Stimulated activated CD4-positive, alpha-beta T cell treated with anti-CD3 and anti-CD28 coated beads, Interleukin-12 subunit alpha, Interleukin-12 subunit beta, amount 100 ng/mL, for 4 hours (primary cell): Measurements from ENCODE around the gene TMEM134.
"Not testable (repeated sequence)": the region's sequence is repeated elsewhere in the genome, so short reads cannot be mapped to it uniquely, and the experiment has no call there.

Source experiments
- DNase-seq: peaks from one replicate; pipeline ENCODE4 v3.0.0-alpha.2; 2020

TMEM134 gene

GRCh38 chr11:67500831-67501715 is 32.0 kb upstream of the TMEM134 start:
- no peak for DNase-seq

DNA sequence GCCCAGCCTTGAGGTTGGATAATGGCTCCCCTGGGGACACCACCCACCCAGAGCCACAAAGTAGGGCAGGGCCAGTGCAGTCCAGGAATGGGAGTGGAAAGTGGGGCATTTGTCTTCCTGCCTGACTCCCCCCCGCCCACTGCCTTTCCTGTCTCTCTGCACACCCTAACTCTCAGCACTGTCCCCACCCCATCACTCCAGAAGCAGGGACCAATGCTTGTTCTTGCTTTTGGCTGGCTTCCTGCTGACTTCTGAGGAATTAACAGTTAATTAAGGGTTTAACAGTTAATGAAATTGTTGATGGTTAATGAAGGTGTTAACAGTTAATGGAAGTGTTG is 31.4 kb upstream of the TMEM134 start:
- no peak for DNase-seq

DNA sequence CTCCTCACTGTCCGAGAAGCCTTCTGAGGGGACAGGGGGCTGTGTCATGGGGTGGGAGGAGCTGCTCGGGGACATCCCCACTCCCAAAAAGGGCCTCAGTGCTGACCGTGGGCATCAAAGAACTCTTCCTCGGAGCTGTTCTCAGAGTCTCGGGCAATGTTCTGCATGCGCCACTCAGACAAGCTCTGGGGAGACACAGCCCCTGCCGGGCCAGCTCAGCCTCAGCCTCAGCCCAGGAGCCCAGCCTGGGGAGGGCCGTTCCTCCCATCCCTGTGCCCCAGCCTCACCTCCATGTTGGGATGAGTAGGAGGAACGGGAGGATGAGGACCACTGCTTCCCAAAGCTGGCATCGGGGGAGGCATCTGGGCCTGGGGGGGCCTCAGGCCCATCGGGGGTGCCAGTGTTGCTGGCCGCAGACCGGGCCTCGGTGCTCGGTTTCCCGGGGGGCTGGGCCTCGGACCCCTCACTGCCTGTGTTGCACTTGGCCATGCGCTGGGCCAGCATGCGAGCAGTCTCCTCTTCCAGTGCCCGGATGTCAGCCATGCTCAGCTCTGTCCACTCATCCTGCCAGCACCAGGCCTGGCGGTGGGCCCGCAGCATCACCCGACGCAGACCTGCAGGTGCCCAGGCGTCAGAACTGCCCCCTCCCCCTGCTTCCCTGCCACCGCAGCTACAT is 30.9 kb upstream of the TMEM134 start:
- DNase-seq = no peak

GRCh38 chr11:67498544-67498972 is 29.5 kb upstream of the TMEM134 start:
- no peak for DNase-seq

DNA sequence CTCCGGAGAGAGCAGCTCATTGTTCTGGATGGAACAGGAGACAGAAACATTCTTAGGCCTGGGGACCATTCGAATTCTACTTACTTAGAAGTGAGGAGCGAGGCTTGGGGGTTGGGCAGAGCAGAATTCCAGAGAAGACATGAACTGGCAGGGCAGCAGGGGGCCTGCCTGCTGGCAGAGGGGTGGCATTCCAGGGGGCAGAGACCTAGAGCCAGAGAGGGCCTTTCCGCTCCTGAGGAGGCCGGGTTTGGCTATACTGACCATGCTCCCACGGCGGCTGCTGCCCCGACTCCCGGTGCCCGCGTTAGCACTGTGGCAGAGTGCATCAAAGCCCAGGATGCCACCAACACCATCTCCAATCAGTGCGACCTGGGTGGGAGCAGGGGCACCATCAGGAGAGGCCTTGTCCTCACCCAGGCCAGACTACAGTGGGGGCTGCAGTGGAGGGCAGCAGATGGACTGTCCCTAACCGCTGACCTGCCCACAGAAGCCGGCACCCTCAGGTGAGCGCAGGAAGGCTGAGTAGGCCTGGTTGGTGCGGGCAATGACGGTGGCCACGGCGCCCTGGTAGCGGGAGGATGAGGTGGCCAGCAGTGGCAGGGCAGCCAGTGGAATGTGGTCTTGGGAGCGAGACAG is 28.7 kb upstream of the TMEM134 start:
- no peak for DNase-seq

DNA sequence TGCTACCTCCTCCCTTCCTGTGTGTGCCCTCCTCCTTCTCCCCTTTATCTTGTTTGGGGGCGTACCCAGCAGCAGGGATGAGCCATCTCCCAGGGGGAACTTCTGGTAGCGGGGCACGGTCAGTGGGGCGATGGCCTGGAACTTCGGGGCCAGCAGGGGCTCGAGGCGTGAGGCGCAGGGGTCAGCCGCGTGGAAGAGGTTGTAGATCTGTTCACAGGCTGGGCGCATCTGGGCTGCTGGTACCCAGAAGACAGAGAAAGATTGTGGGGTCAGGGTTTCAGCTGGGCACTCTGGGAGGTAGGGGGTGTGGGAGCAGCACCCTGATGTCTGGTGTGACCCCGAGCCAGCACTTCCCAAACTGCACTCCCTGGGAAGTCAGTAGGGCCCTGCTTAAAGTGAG is 27.1 kb upstream of the TMEM134 start:
- DNase-seq = no peak

GRCh38 chr11:67495234-67496005 is 26.4 kb upstream of the TMEM134 start:
- no peak for DNase-seq

GRCh38 chr11:67494371-67495233 is 25.6 kb upstream of the TMEM134 start:
- no peak for DNase-seq

- DNase-seq = no peak
These were observed 24.7 kb upstream of the TMEM134 start for GRCh38 chr11:67493548-67494370.

DNA sequence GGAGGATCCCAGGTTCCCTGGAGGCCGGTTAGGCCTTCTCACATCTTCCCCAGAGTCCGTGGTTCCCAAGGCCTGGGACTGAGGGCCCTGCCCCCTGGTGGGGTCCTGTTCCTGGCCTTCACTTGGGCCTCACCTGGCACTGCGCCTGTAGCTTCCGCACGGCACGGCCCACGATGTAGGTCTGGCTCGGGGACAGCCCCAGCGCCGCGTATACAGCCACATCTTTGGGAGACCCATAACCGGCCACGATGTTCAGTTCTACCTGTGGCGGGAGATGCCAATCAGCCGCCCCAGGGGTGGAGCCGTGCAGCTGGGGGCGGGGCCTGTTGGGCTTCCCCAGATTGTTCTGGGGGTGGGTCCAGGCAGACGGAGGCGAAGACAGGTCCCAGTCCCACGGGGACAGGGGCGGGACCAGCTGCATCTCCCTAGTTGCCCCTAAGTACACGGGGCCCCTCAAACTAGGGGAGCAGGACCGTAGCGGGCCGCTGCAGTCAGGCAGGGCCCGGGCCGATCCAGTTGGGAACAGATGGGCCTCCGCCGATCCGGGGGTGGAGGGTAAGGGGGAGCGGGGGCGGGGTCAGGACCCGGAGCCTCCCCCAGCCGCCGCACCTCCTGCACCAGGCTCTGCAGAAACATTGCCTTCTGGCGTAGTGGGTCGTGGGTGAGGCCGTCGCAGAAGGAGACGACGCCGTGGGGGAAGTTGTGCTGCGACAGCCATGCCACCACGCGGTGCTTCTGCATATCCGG is 23.9 kb upstream of the TMEM134 start:
- no peak for DNase-seq

DNA sequence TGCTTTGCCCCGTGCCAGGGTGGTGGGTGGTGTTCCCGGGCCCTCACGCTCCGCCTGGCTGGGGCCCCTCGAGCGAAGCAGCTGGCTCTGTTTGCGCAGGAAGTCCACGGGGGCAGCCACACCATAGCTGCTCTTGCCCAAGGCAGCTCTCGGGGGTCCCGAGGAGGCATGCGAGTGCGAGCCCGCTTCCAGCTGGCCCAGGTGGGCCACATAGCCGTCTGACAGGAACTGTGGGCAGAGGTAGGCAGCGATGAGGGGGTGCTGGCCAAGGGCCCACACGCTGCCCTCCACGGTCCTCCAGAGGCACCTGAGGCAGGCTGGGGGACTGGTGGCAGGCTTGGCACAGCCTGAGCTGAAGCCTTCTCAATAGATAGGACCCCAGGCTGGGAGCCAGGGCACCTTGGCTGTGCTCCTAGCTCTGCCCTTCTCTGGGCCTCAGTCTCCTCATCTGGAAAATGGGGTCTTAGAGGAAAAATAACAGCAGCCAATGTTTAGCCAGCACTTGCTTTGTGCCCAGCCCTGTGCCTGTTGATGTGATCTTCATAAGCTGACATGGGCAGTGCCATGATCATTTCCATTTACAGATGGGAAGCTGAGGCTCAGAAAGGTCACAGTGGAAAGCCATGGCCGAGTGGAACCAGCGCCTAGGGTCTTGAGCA is 23.1 kb upstream of the TMEM134 start:
- DNase-seq = no peak

DNA sequence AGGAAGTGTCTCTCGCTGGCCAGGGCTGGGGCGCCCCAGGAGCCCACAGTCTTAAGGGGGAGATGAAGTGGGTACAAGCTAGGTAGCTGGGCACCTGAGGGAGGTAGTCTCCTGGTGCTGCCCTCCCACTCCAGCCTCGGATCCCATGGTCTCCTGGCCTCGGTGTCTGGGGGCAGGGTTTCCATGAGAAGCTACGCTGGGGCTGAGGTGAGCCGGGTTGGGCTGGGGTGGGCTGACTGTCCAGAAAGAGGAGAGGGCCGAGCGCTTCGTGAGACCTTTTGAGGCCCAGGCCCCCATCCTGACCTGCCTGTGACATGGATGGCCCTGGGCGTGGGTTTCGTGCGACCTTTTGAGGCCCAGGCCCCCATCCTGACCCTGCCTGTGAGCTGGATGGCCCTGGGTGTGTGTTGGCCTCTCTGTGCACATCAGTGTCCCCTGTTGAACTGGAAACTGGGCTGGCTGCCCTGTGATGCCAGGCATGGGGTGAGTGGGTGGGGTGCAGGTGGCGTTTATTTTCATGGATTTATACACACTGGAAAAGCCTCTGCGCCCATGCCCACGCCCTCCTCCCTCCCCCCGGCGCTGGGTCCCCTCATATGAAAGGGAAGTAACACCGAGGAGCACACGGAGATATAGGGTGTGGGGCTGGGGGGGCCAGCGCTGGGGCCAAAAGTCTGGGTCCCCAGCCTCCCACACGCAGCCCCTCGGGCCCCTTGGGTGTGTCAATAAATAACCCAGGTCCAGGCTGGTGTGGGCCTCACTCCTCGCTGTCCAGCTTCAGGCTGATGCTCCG is 22.4 kb upstream of the TMEM134 start:
- DNase-seq = no peak

DNA sequence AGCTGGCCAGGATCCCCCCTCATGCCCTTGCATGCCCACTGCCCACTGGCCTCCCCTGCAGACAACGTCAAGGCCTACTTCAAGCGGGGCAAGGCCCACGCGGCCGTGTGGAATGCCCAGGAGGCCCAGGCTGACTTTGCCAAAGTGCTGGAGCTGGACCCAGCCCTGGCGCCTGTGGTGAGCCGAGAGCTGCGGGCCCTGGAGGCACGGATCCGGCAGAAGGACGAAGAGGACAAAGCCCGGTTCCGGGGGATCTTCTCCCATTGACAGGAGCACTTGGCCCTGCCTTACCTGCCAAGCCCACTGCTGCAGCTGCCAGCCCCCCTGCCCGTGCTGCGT is 21.6 kb upstream of the TMEM134 start:
- no peak for DNase-seq

- no peak for DNase-seq
These were observed 21.1 kb upstream of the TMEM134 start for GRCh38 chr11:67489885-67490726.

DNA sequence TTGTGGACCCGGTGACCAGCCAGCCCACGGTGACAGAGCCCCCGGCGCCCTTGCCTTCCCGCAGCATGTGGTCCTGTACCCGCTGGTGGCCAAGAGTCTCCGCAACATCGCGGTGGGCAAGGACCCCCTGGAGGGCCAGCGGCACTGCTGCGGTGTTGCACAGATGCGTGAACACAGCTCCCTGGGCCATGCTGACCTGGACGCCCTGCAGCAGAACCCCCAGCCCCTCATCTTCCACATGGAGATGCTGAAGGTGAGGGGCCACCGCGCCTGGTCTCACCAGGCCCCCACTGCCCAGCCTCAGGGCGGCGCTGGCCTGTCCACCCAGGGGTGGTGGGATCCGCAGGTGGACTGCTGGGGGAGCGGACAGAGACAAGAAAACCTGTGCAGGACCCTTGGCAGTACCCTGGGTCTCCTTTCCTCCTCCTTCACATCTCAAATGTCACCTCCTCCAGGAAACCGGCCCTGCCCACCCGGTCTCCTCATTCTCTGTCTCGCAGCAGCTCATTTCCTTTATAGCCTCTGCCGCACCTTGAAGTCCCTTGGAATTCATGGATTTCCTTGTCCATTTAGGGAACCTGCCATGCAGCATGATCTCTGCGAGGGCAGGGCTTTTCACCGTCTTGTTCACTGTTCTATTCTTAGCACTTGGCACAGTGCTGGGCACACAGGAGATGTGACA is 20.3 kb upstream of the TMEM134 start:
- DNase-seq = no peak

DNA sequence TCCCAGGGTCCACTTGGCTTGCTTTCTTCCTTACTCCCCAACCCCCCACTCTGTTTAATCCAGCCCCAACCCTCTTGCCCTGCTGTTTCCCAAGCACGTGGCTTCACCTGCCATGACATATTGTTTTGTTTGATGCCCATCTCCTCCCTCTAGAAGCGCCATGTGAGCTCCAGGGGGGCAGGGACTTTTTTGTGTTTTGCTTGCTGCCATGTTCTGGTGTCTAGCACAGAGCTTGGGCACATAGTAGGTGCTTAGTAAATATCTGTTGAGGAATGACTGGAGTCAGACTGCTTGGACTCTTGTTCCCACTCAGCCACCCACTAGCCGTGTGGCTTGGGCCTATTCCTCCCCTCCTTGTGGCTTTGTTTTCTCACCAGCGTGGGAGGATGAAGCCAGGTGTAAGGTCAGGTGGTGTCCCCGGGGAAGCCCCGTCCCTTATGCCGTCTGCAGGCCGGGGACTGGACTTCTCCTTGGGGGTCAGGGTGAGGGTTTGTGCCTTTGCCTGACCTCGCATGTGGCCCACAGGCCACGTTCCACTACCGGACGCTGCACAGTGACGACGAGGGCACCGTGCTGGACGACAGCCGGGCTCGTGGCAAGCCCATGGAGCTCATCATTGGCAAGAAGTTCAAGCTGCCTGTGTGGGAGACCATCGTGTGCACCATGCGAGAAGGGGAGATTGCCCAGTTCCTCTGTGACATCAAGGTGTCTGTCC is 17.6 kb upstream of the TMEM134 start:
- DNase-seq = no peak

- not testable (repeated sequence) for DNase-seq
These were observed 16.9 kb upstream of the TMEM134 start for GRCh38 chr11:67485873-67486361.
